ENCODE results near the gene CFDP1.
"Not testable (repeated sequence)": the region's sequence is repeated elsewhere in the genome, so short reads cannot be mapped to it uniquely, and the experiment has no call there.

GRCh38 chr16:75272629-75273028, 160.7 kb downstream of the CFDP1 start:
- TF ChIP-seq CTCF (IDR thresholded peaks at IDR 0.05 in 8 of 11, conservative IDR thresholded peaks at IDR 0.05 in 3 of 11); POLR2A (IDR thresholded peaks at IDR 0.05): not testable (repeated sequence)

Data from spleen (tissue), 7 donors.